GM12892 (cell line): ENCODE results near the gene KCNK10.

ENCODE experiments used
- POLR2A ChIP-seq: IDR thresholded peaks from 2 replicates; pipeline ENCODE4 v1.6.1; 2011; ENCODE audit warnings: low read depth, low read length, control low read depth
- POLR2AphosphoS5 ChIP-seq: IDR thresholded peaks from 2 replicates; pipeline ENCODE4 v1.6.1; 2011; ENCODE audit warnings: low read depth, low read length, control low read depth
- TAF1 ChIP-seq: IDR thresholded peaks from 2 replicates; pipeline ENCODE4 v1.6.1; 2011; ENCODE audit warnings: low read depth, mild to moderate bottlenecking, control low read depth, low read length, borderline replicate concordance

GRCh38 chr14:88232771-88233170 lies 90.3 kb downstream of the KCNK10 start:
- TF ChIP-seq POLR2AphosphoS5 (no peak), TAF1 (no peak), POLR2A (no peak)
